GM18505 (cell line): ENCODE data around the gene SLC25A14.

ENCODE experiments used
- ATAC-seq: cut with Tn5 transposase; IDR thresholded peaks from one replicate; pipeline ENCODE4 v1.9.1; 2021; ENCODE audit not compliant: unreplicated experiment
- POLR2A ChIP-seq: IDR thresholded peaks from 4 replicates; pipeline ENCODE4 v1.6.1; 2011; ENCODE audit warnings: borderline replicate concordance; ENCODE audit not compliant: insufficient read depth, insufficient read length; ENCODE audit errors: extremely low read depth

The SLC25A14 gene

GRCh38 chrX:130402208-130402684 lies 62.5 kb downstream of the SLC25A14 start:
- TF ChIP-seq POLR2A: no peak
- ATAC-seq: no peak

- no peak for TF ChIP-seq POLR2A
- ATAC-seq: no peak
These were observed 73.7 kb downstream of the SLC25A14 start for GRCh38 chrX:130413415-130413814.

GRCh38 chrX:130414800-130415199 lies 75.1 kb downstream of the SLC25A14 start:
- no peak for ATAC-seq
- no peak for TF ChIP-seq POLR2A

- no peak for ATAC-seq
- no peak for TF ChIP-seq POLR2A
These were observed 75.5 kb downstream of the SLC25A14 start for GRCh38 chrX:130415201-130415600.

- TF ChIP-seq POLR2A: no peak
- ATAC-seq: no peak
These were observed 77.1 kb downstream of the SLC25A14 start for GRCh38 chrX:130416785-130417184.

GRCh38 chrX:130418066-130418465 lies 78.3 kb downstream of the SLC25A14 start:
- ATAC-seq: no peak

GRCh38 chrX:130418740-130419139 lies 79.0 kb downstream of the SLC25A14 start:
- no peak for TF ChIP-seq POLR2A
- no peak for ATAC-seq

More at GRCh38 chrX:130418066-130418465, 78.3 kb downstream of the SLC25A14 start:
- no peak for TF ChIP-seq POLR2A

- TF ChIP-seq POLR2A: no peak
- ATAC-seq: no peak
These were observed 79.5 kb downstream of the SLC25A14 start for GRCh38 chrX:130419263-130419662.
